Fibroblast of lung (primary cell): ENCODE results near the gene TYW1. TPM values are rescaled to one million over a fixed set of nuclear protein-coding genes. Genes with fewer than 3 reads are reported as not detected.
"Not testable (repeated sequence)": the region's sequence is repeated elsewhere in the genome, so short reads cannot be mapped to it uniquely, and the experiment has no call there.

Experiments
- DNase-seq, 2 donors: peaks; one replicate each; pipeline versions ENCODE4 v3.0.0 to v3.0.0-alpha.2; 2010; ENCODE audit warnings: low read depth in 2 of 2
- H2AFZ ChIP-seq: 2 replicates; pipeline ENCODE4 v1.5.1; 2012; ENCODE audit warnings: low read length, control low read depth, inconsistent platforms
- H3K27ac ChIP-seq: 2 replicates; pipeline ENCODE4 v1.5.1; 2011; ENCODE audit warnings: low read length, control low read depth; ENCODE audit not compliant: insufficient read depth
- H3K27me3 ChIP-seq: 2 replicates; pipeline ENCODE4 v1.5.1; 2011; ENCODE audit warnings: mild to moderate bottlenecking, low read length; ENCODE audit not compliant: control insufficient read depth, insufficient read depth
- H3K36me3 ChIP-seq: 2 replicates; pipeline ENCODE4 v1.5.1; 2011; ENCODE audit warnings: low read length; ENCODE audit not compliant: control insufficient read depth, insufficient read depth
- H3K4me1 ChIP-seq: 2 replicates; pipeline ENCODE4 v1.5.1; 2011; ENCODE audit warnings: low read length; ENCODE audit not compliant: control insufficient read depth, insufficient read depth; ENCODE audit errors: extremely low read depth
- H3K4me2 ChIP-seq: 2 replicates; pipeline ENCODE4 v1.5.1; 2011; ENCODE audit warnings: low read length, control low read depth; ENCODE audit not compliant: insufficient read depth; ENCODE audit errors: extremely low read depth
- H3K4me3 ChIP-seq, 4 experiments: fragments of 200-600 bp in 1 of 4; sonication (generic) in 1 of 4; replicated peaks in 1 of 4; 2 replicates each; pipeline ENCODE4 v1.5.1; 2011 to 2016; ENCODE audit warnings: low read length in 4 of 4, low read depth in 3 of 4, mild to moderate bottlenecking in 3 of 4, control low read depth in 2 of 4, inconsistent platforms in 1 of 4, mixed read lengths in 1 of 4; ENCODE audit not compliant: insufficient read depth in 1 of 4; ENCODE audit errors: control extremely low read depth in 1 of 4
- H3K79me2 ChIP-seq: 2 replicates; pipeline ENCODE4 v1.5.1; 2012; ENCODE audit warnings: mild to moderate bottlenecking, low read length, inconsistent platforms; ENCODE audit not compliant: control insufficient read depth, insufficient read depth
- H3K9ac ChIP-seq: 2 replicates; pipeline ENCODE4 v1.5.1; 2011; ENCODE audit warnings: mild to moderate bottlenecking, low read length, control low read depth; ENCODE audit not compliant: insufficient read depth
- H3K9me3 ChIP-seq: 2 replicates; pipeline ENCODE4 v1.5.1; 2012; ENCODE audit warnings: low read depth, low read length; ENCODE audit not compliant: control insufficient read depth, insufficient read depth
- H4K20me1 ChIP-seq: 2 replicates; pipeline ENCODE4 v1.5.1; 2011; ENCODE audit warnings: low read length; ENCODE audit not compliant: control insufficient read depth, insufficient read depth; ENCODE audit errors: extremely low read depth
- CTCF ChIP-seq, 2 donors: IDR thresholded peaks in 1 of 2; conservative IDR thresholded peaks in 1 of 2; 1 replicate in 1 of 2; 2 replicates in 1 of 2; pipeline ENCODE4 v1.5.1; 2011 to 2012; ENCODE audit warnings: low read length in 2 of 2, control low read depth in 1 of 2, inconsistent platforms in 1 of 2, low read depth in 1 of 2, mild to moderate bottlenecking in 1 of 2
- EZH2 ChIP-seq: IDR thresholded peaks from 2 replicates; pipeline ENCODE4 v1.5.1; 2012; ENCODE audit warnings: low read length, control low read depth, mild to moderate bottlenecking; ENCODE audit errors: missing control alignments
- polyA plus RNA-seq, 2 donors: library from polyadenylated mRNA; depleted of rRNA in 1 of 2; stranded (reverse) in 1 of 2; unstranded in 1 of 2; fragments of >200 nt; gene quantifications; 2 replicates each; pipeline ENCODE4 v1.2.1, GENCODE V29; 2011 to 2012; ENCODE audit warnings: missing spikeins in 1 of 2
- total RNA-seq: library from RNA; depleted of rRNA; stranded (reverse); fragments of >200 nt; gene quantifications from 2 replicates; pipeline ENCODE4 v1.2.1, GENCODE V29; 2014

The TYW1 gene
- total and polyA plus RNA-seq, 2 donors (not counting 1 experiment from before 2014, with no cell fraction given): 16.7 to 25.1 TPM

GRCh38 chr7:67049908-67050307 is 53.3 kb downstream of the TYW1 start:
- H3K4me2 ChIP-seq, H3K4me1 ChIP-seq, H2AFZ ChIP-seq: not testable (repeated sequence)

GRCh38 chr7:67052161-67052560 is 55.5 kb downstream of the TYW1 start:
- H3K4me1 ChIP-seq, H3K27me3 ChIP-seq, H3K79me2 ChIP-seq, DNase-seq, H3K9ac ChIP-seq, H2AFZ ChIP-seq, H3K27ac ChIP-seq, H3K4me3 ChIP-seq, H3K9me3 ChIP-seq, H3K36me3 ChIP-seq, H3K4me2 ChIP-seq, H4K20me1 ChIP-seq: not testable (repeated sequence)

More at GRCh38 chr7:67049908-67050307, 53.3 kb downstream of the TYW1 start:
- not testable (repeated sequence) for H3K27me3 ChIP-seq, H3K79me2 ChIP-seq, H3K4me3 ChIP-seq, H3K9ac ChIP-seq, H3K36me3 ChIP-seq, H3K9me3 ChIP-seq, DNase-seq, H4K20me1 ChIP-seq, H3K27ac ChIP-seq

GRCh38 chr7:67056683-67057082 is 60.0 kb downstream of the TYW1 start:
- Histone ChIP-seq H4K20me1 (no peaks in the 10 kb centered on the region), H3K9ac (no peak overlapping the region), H3K9me3 (no peaks in the 10 kb centered on the region), H3K4me1 (no peaks in the 10 kb centered on the region), H3K4me2 (no peak overlapping the region), H2AFZ (no peak overlapping the region), H3K27me3 (no peaks in the 10 kb centered on the region), H3K27ac (no peak overlapping the region), H3K4me3 (no peak overlapping the region), H3K36me3 (no peaks in the 10 kb centered on the region), H3K79me2 (no peaks in the 10 kb centered on the region)
- no peak for DNase-seq
- TF ChIP-seq CTCF (conservative IDR thresholded peaks at IDR 0.05 in 1 of 2, IDR thresholded peaks at IDR 0.05 in 1 of 2; ENCODE audit: low read depth in 1 of 2, low read length in 2 of 2): no peak
- no peak for TF ChIP-seq EZH2

- not testable (repeated sequence) for H3K4me2 ChIP-seq
These were observed 64.7 kb downstream of the TYW1 start for GRCh38 chr7:67061321-67061720.

GRCh38 chr7:67062802-67063201 is 66.2 kb downstream of the TYW1 start:
- not testable (repeated sequence) for H3K27ac ChIP-seq, H3K4me3 ChIP-seq
- peak; percentile 6 to 59 for DNase-seq

More at GRCh38 chr7:67061321-67061720, 64.7 kb downstream of the TYW1 start:
- H3K9me3 ChIP-seq, H4K20me1 ChIP-seq, H3K4me1 ChIP-seq, H3K4me3 ChIP-seq, H3K27me3 ChIP-seq, H3K36me3 ChIP-seq, H3K27ac ChIP-seq, H3K79me2 ChIP-seq, H2AFZ ChIP-seq, H3K9ac ChIP-seq: not testable (repeated sequence)
- peak in 1 of 2 donors; percentile 48 for DNase-seq

GRCh38 chr7:67066950-67067622 is 70.5 kb downstream of the TYW1 start:
- H2AFZ ChIP-seq: peak overlapping the region; percentile 80
- not testable (repeated sequence) for H3K4me1 ChIP-seq, H3K79me2 ChIP-seq, H3K36me3 ChIP-seq, H4K20me1 ChIP-seq, H3K27me3 ChIP-seq, H3K9me3 ChIP-seq
- peak overlapping the region; percentile 80 for H3K4me2 ChIP-seq
- peak overlapping the region; percentile 81 for H3K27ac ChIP-seq
- peak overlapping the region; percentile 49 to 66 (median 55) for H3K4me3 ChIP-seq
- H3K9ac ChIP-seq: peak overlapping the region; percentile 32
- DNase-seq: peak; percentile 93 to 95

More at GRCh38 chr7:67062802-67063201, 66.2 kb downstream of the TYW1 start:
- H2AFZ ChIP-seq, H3K9ac ChIP-seq, H3K9me3 ChIP-seq, H3K79me2 ChIP-seq, H3K4me1 ChIP-seq, H4K20me1 ChIP-seq, H3K27me3 ChIP-seq, H3K4me2 ChIP-seq, H3K36me3 ChIP-seq: not testable (repeated sequence)
